ENCODE data around the gene BUD31.

DNA sequence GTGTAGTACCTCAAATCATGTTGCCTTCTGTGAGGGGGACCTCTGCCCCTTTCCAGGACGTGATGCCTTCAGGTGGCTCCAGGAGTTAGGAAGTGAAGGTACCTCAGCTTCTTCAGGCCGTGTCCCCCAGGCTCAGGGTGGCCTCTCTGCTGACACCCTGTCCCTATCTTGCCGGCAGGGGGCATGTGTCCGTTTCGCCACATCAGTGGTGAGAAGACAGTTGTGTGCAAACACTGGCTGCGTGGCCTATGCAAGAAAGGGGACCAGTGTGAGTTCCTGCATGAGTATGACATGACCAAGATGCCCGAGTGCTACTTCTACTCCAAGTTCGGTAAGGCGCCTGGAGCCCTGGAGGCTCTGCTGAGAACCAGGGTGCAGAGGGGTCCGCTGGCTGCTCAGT lies 39.2 kb downstream of the BUD31 start:
- TF ChIP-seq, protein P1, sequence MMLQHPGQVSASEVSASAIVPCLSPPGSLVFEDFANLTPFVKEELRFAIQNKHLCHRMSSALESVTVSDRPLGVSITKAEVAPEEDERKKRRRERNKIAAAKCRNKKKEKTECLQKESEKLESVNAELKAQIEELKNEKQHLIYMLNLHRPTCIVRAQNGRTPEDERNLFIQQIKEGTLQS (IDR thresholded peaks at IDR 0.05), result no peak
- TF ChIP-seq CTCF (IDR thresholded peaks at IDR 0.05 in 2 of 3, conservative IDR thresholded peaks at IDR 0.05 in 1 of 3; ENCODE audit: borderline replicate concordance in 1 of 3, insufficient read depth in 1 of 3, low read depth in 2 of 3, low read length in 2 of 3) (0 out of 6 replicates have a peak, but pooled peaks of 1 of the 3 experiments have one; percentile 12), TCF7L2 (IDR thresholded peaks at IDR 0.05; ENCODE audit: borderline replicate concordance, extremely low read depth, insufficient read depth, insufficient read length) (no peak), POLR2AphosphoS5 (IDR thresholded peaks at IDR 0.05; ENCODE audit: low read depth, low read length) (no peak), POLR2A (IDR thresholded peaks at IDR 0.05; ENCODE audit: borderline replicate concordance, extremely low read depth, insufficient read depth, insufficient read length) (no peak)

All from HCT116 (cell line).